ENCODE results near the gene PELI2.

Gene PELI2

GRCh38 chr14:56102941-56103340 is 15.3 kb upstream of the PELI2 start:
- TF ChIP-seq GATA2 (IDR thresholded peaks at IDR 0.05; ENCODE audit: low read depth, low read length) (no peak), GATA3 (IDR thresholded peaks at IDR 0.05; ENCODE audit: low read depth, low read length) (no peak)

- TF ChIP-seq GATA3 (IDR thresholded peaks at IDR 0.05; ENCODE audit: low read depth, low read length), result no peak
- no peak for TF ChIP-seq GATA2 (IDR thresholded peaks at IDR 0.05; ENCODE audit: low read depth, low read length)
Observed at GRCh38 chr14:56107615-56108014, 10.6 kb upstream of the PELI2 start.

- no peak for TF ChIP-seq GATA3 (IDR thresholded peaks at IDR 0.05; ENCODE audit: low read depth, low read length)
- TF ChIP-seq GATA2 (IDR thresholded peaks at IDR 0.05; ENCODE audit: low read depth, low read length), result no peak
Observed at GRCh38 chr14:56108057-56108456, 10.2 kb upstream of the PELI2 start.

GRCh38 chr14:56112781-56113180 is 5.4 kb upstream of the PELI2 start:
- TF ChIP-seq GATA3 (IDR thresholded peaks at IDR 0.05; ENCODE audit: low read depth, low read length) (no peak), GATA2 (IDR thresholded peaks at IDR 0.05; ENCODE audit: low read depth, low read length) (no peak)

GRCh38 chr14:56115334-56115870 is 2.8 kb upstream of the PELI2 start:
- TF ChIP-seq GATA2 (IDR thresholded peaks at IDR 0.05; ENCODE audit: low read depth, low read length) (no peak), GATA3 (IDR thresholded peaks at IDR 0.05; ENCODE audit: low read depth, low read length) (no peak)

- TF ChIP-seq GATA2 (IDR thresholded peaks at IDR 0.05; ENCODE audit: low read depth, low read length) (no peak), GATA3 (IDR thresholded peaks at IDR 0.05; ENCODE audit: low read depth, low read length) (no peak)
Observed at GRCh38 chr14:56115976-56116893, 2.0 kb upstream of the PELI2 start.

GRCh38 chr14:56118611-56119181 is 485 bp downstream of the PELI2 start:
- TF ChIP-seq GATA3 (IDR thresholded peaks at IDR 0.05; ENCODE audit: low read depth, low read length) (no peak), GATA2 (IDR thresholded peaks at IDR 0.05; ENCODE audit: low read depth, low read length) (no peak)

- no peak for TF ChIP-seq GATA3 (IDR thresholded peaks at IDR 0.05; ENCODE audit: low read depth, low read length)
- TF ChIP-seq GATA2 (IDR thresholded peaks at IDR 0.05; ENCODE audit: low read depth, low read length), result no peak
Observed at GRCh38 chr14:56119201-56119981, 1.2 kb downstream of the PELI2 start.

- no peak for TF ChIP-seq GATA2 (IDR thresholded peaks at IDR 0.05; ENCODE audit: low read depth, low read length)
- no peak for TF ChIP-seq GATA3 (IDR thresholded peaks at IDR 0.05; ENCODE audit: low read depth, low read length)
Observed at GRCh38 chr14:56120091-56120691, 2.0 kb downstream of the PELI2 start.

GRCh38 chr14:56121816-56122215 is 3.6 kb downstream of the PELI2 start:
- TF ChIP-seq GATA3 (IDR thresholded peaks at IDR 0.05; ENCODE audit: low read depth, low read length), result no peak
- TF ChIP-seq GATA2 (IDR thresholded peaks at IDR 0.05; ENCODE audit: low read depth, low read length), result no peak

- no peak for TF ChIP-seq GATA3 (IDR thresholded peaks at IDR 0.05; ENCODE audit: low read depth, low read length)
- TF ChIP-seq GATA2 (IDR thresholded peaks at IDR 0.05; ENCODE audit: low read depth, low read length), result no peak
Observed at GRCh38 chr14:56122301-56122700, 4.1 kb downstream of the PELI2 start.

- TF ChIP-seq GATA2 (IDR thresholded peaks at IDR 0.05; ENCODE audit: low read depth, low read length) (no peak), GATA3 (IDR thresholded peaks at IDR 0.05; ENCODE audit: low read depth, low read length) (no peak)
Observed at GRCh38 chr14:56124327-56124726, 6.1 kb downstream of the PELI2 start.

- TF ChIP-seq GATA2 (IDR thresholded peaks at IDR 0.05; ENCODE audit: low read depth, low read length) (no peak), GATA3 (IDR thresholded peaks at IDR 0.05; ENCODE audit: low read depth, low read length) (no peak)
Observed at GRCh38 chr14:56125772-56126636, 7.8 kb downstream of the PELI2 start.

Data from SH-SY5Y (cell line).